Right lobe of liver (tissue), 6 donors: ENCODE measurements around the gene TCP11L1. TPM values are rescaled to one million over a fixed set of nuclear protein-coding genes. Genes with fewer than 3 reads are reported as not detected.

Experiments used
- ATAC-seq, 4 donors: fragments of 200-7000 bp; cut with Tn5 transposase; one replicate each; pipeline ENCODE4 v1.9.1; 2020; ENCODE audit warnings: mild to moderate bottlenecking in 4 of 4, moderate library complexity in 4 of 4
- DNase-seq, 3 donors: peaks; one replicate each; pipeline ENCODE4 v3.0.0-alpha.2; 2020
- H3K27ac ChIP-seq, 3 donors: fragments of 200-600 bp; one replicate each; pipeline ENCODE4 v1.8.0; 2022
- H3K27me3 ChIP-seq, 2 donors: fragments of 200-600 bp; one replicate each; pipeline ENCODE4 v1.8.0; 2022
- H3K36me3 ChIP-seq, 4 donors: fragments of 200-600 bp; sonication (generic) in 1 of 4; one replicate each; pipeline versions ENCODE4 v1.5.1 to v1.8.0; 2017 to 2022; ENCODE audit warnings: control low read depth in 1 of 4
- H3K4me1 ChIP-seq, 4 donors: fragments of 200-600 bp; sonication (generic) in 1 of 4; one replicate each; pipeline versions ENCODE4 v1.5.1 to v1.8.0; 2017 to 2022; ENCODE audit warnings: control low read depth in 1 of 4
- H3K4me3 ChIP-seq, 3 donors: fragments of 200-600 bp; one replicate each; pipeline ENCODE4 v1.8.0; 2022
- H3K9me3 ChIP-seq, 4 donors: fragments of 200-600 bp; sonication (generic) in 1 of 4; one replicate each; pipeline versions ENCODE4 v1.5.1 to v1.8.0; 2017 to 2022; ENCODE audit warnings: control low read depth in 1 of 4
- CTCF ChIP-seq, 4 donors: fragments of 200-600 bp in 3 of 4; fragments of 450-650 bp in 1 of 4; IDR thresholded peaks; one replicate each; pipeline versions ENCODE4 v1.5.1 to v1.8.0; 2016 to 2022; ENCODE audit warnings: antibody characterized with exemption in 4 of 4, mild to moderate bottlenecking in 2 of 4
- POLR2A ChIP-seq: fragments of 450-650 bp; IDR thresholded peaks from one replicate; pipeline ENCODE4 v1.6.1; 2017; ENCODE audit warnings: antibody characterized with exemption, mild to moderate bottlenecking
- WGBS: methylation state at CpG from one replicate; pipeline ENCODE4 v1.1.6; 2018; ENCODE audit warnings: low coverage, low lambda C conversion rate; ENCODE audit not compliant: insufficient coverage; ENCODE audit errors: missing lambda C conversion rate; 5-methylcytosine and 5-hydroxymethylcytosine counted together
- intact Hi-C, 2 donors: fragments of 100-400 bp; cut with DNase I; formaldehyde crosslinking; loops; one replicate each; pipeline versions ENCODE4 v1.11.2 to v1.14.1; 2022
- total RNA-seq, 6 experiments: library from RNA; depleted of rRNA in 2 of 6; stranded (reverse); fragments of >200 nt in 2 of 6; fragmentation: NEBNext Ultra II Directional in 3 of 6; extraction: Animal tissue kit (Norgen Biotek cat#: 25700) in 3 of 6; gene quantifications; one replicate each; pipeline versions ENCODE4 v1.1.0 to v1.2.4, GENCODE V29; 2016 to 2023
- donor health status: DM: no; HTN: yes; CAD: no.
- donor health status: DM: no; HTN: no; CAD: no.
- donor health status: DM: no; HTN: no; CAD: no.
- donor health status: DM: no; HTN: yes; CAD: no.
- donor health status: DM: no; HTN: yes; CAD: no.

TCP11L1 gene
- total RNA-seq, 6 experiments from 2014 or later: 3.3 to 13.6 (median 6.6) TPM

GRCh38 chr11:33035011-33035410 lies 4.4 kb upstream of the TCP11L1 start:
- TF ChIP-seq CTCF (IDR thresholded peaks at IDR 0.05) (no peak), POLR2A (no peak)
- no peaks in the 10 kb centered on the region for H3K9me3 ChIP-seq
- H3K27ac ChIP-seq: peak overlapping the region in 2 of 3 donors; percentile 62 to 67
- 45% methylated on average over 1 of the region's 1 CpG for WGBS
- intact Hi-C loops: no loop called here
- H3K27me3 ChIP-seq: no peaks in the 10 kb centered on the region
- peaks cover 0 to 11% (median 3%) of the 10 kb centered on the region in 4 donors for H3K4me1 ChIP-seq
- H3K4me3 ChIP-seq: peak overlapping the region in 1 of 3 donors; percentile 16
- H3K36me3 ChIP-seq: peaks cover 0 to 24% (median 10%) of the 10 kb centered on the region in 4 donors
- DNase-seq (peak in 1 of 3 donors; percentile 56), ATAC-seq (peak; percentile 26 to 57 (median 36))

GRCh38 chr11:33040033-33040861 lies 875 bp downstream of the TCP11L1 start:
- peaks cover 0 to 2% (median 0%) of the 10 kb centered on the region in 4 donors for H3K36me3 ChIP-seq
- intact Hi-C loops: no loop called here
- H3K9me3 ChIP-seq: no peaks in the 10 kb centered on the region
- H3K27ac ChIP-seq: peak overlapping the region; percentile 98 to 99 (median 99)
- DNase-seq (no peak), ATAC-seq (peak in 1 of 4 donors; percentile 31)
- TF ChIP-seq CTCF (IDR thresholded peaks at IDR 0.05): no peak
- TF ChIP-seq POLR2A: no peak
- no peaks in the 10 kb centered on the region for H3K27me3 ChIP-seq
- WGBS: 7% methylated on average over 18 of the region's 30 CpGs
- peaks cover 0 to 6% (median 2%) of the 10 kb centered on the region in 4 donors for H3K4me1 ChIP-seq
- peak overlapping the region; percentile 90 to 99 (median 91) for H3K4me3 ChIP-seq

GRCh38 chr11:33040862-33041453 lies 1.6 kb downstream of the TCP11L1 start:
- no peak for TF ChIP-seq POLR2A
- TF ChIP-seq CTCF (IDR thresholded peaks at IDR 0.05): no peak
- H3K27ac ChIP-seq: no peak overlapping the region
- H3K4me1 ChIP-seq: peaks cover 0 to 3% (median 0%) of the 10 kb centered on the region in 4 donors
- no peak overlapping the region for H3K4me3 ChIP-seq
- H3K27me3 ChIP-seq: no peaks in the 10 kb centered on the region
- WGBS: 79% methylated on average over 5 of the region's 5 CpGs
- ATAC-seq (no peak), DNase-seq (no peak)
- no peaks in the 10 kb centered on the region for H3K9me3 ChIP-seq
- intact Hi-C loops: no loop called here
- H3K36me3 ChIP-seq: peaks cover 0 to 2% (median 0%) of the 10 kb centered on the region in 4 donors

- WGBS: 73% methylated on average over 2 of the region's 2 CpGs
- Histone ChIP-seq H3K27me3 (no peaks in the 10 kb centered on the region), H3K27ac (no peak overlapping the region), H3K36me3 (peaks cover 0 to 2% (median 0%) of the 10 kb centered on the region in 4 donors), H3K4me1 (peaks cover 0 to 7% (median 0%) of the 10 kb centered on the region in 4 donors), H3K4me3 (no peak overlapping the region), H3K9me3 (no peaks in the 10 kb centered on the region)
- ATAC-seq (no peak), DNase-seq (no peak)
- intact Hi-C loops: no loop called here
- TF ChIP-seq CTCF (IDR thresholded peaks at IDR 0.05) (no peak), POLR2A (no peak)
Observed at GRCh38 chr11:33043221-33043830, 4.0 kb downstream of the TCP11L1 start.
